K562 treated with DMSO at 1 percent for 12 hours (cell line): Measurements from ENCODE around the gene TMEM179. TPM values are rescaled to one million over a fixed set of nuclear protein-coding genes. Genes with fewer than 3 reads are reported as not detected.

Experiments used
- total RNA-seq: library from RNA; unstranded; fragments of 300-600 nt; gene quantifications from 2 replicates; pipeline ENCODE4 v1.2.3, GENCODE V29; 2022; ENCODE audit not compliant: insufficient read depth

TMEM179 gene
- not detected in 2 replicates for total RNA-seq

GRCh38 chr14:104604458-104605449 is at the start of gene TMEM179:
TSS of gene TMEM179 (minus strand) at chr14:104604772. CDS start at chr14:104604741, 31 bp downstream.

DNA sequence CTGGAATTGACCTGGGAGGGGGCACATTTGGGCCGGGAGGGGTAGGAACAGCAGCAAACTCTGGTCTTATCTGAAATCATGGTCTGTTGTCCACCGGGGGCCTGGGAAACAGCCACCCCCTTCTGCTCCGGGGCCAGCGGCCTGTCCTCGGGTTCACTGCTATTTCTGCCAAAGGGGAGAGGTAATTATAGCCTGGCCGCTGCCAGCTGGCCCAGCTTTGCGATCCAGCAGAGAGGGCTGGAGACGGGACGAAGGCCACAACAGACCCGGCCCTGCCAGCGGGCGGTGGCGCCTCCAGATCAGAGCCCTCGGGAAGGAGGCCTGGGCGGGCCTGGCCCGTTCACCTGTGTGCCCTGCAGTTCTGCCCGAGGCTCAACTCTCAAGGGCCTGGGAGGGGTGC is 25.1 kb downstream of the TMEM179 start, which contains the start of gene C14orf180:
TSS of gene C14orf180 (plus strand) at position 258 of the 400 bp plus-strand sequence. CDS start 6,667 bp downstream, outside the sequence.

Other genes with a start within 250 kb of the TMEM179 start
- gene C14orf180, start 25.0 kb downstream of the TMEM179 start, total RNA-seq: not detected in 2 replicates
- 12.3 and 14.8 TPM in 2 replicates for gene INF2, start 84.8 kb upstream of the TMEM179 start, total RNA-seq
- gene ADSS1, start 119.5 kb upstream of the TMEM179 start, total RNA-seq: 13.5 and 15.8 TPM in 2 replicates
- gene SIVA1, start 148.4 kb upstream of the TMEM179 start, total RNA-seq: 106 and 187 TPM in 2 replicates
- gene AKT1, start 191.0 kb upstream of the TMEM179 start, total RNA-seq: 70.0 and 124 TPM in 2 replicates
- gene ZBTB42, start 196.3 kb upstream of the TMEM179 start, total RNA-seq: 4.5 and 7.4 TPM in 2 replicates